Loucy (cell line): ENCODE data around the gene RALGAPB.

Experiments
- H2AFZ ChIP-seq: fragments of 200-600 bp; sonication (generic); 2 replicates; pipeline ENCODE4 v1.6.0; 2016; ENCODE audit warnings: antibody characterized with exemption, mild to moderate bottlenecking, low read length, moderate library complexity
- H3F3A ChIP-seq: fragments of 200-600 bp; 2 replicates; pipeline ENCODE4 v1.6.0; 2016; ENCODE audit warnings: antibody characterized with exemption, low read depth, mild to moderate bottlenecking
- H3K27me3 ChIP-seq: fragments of 200-600 bp; sonication (generic); 2 replicates; pipeline ENCODE4 v1.6.1; 2014; ENCODE audit warnings: low read length, mild to moderate bottlenecking; ENCODE audit not compliant: insufficient read depth, poor library complexity, severe bottlenecking
- H3K36me3 ChIP-seq: fragments of 200-600 bp; sonication (generic); 2 replicates; pipeline ENCODE4 v1.6.1; 2016; ENCODE audit warnings: low read length; ENCODE audit not compliant: insufficient read depth
- H3K4me1 ChIP-seq: fragments of 200-600 bp; sonication (generic); 2 replicates; pipeline ENCODE4 v1.5.1; 2014; ENCODE audit warnings: low read length, mild to moderate bottlenecking; ENCODE audit not compliant: insufficient read depth, poor library complexity, severe bottlenecking
- H3K4me2 ChIP-seq: fragments of 200-600 bp; sonication (generic); 2 replicates; pipeline ENCODE4 v1.6.0; 2014; ENCODE audit warnings: antibody characterized with exemption, low read length, low read depth, mild to moderate bottlenecking; ENCODE audit not compliant: poor library complexity, severe bottlenecking
- H3K4me3 ChIP-seq: fragments of 200-600 bp; sonication (generic); 2 replicates; pipeline ENCODE4 v1.5.1; 2014; ENCODE audit warnings: low read length, mild to moderate bottlenecking, mixed read lengths; ENCODE audit not compliant: poor library complexity, severe bottlenecking
- H3K79me2 ChIP-seq: fragments of 200-600 bp; sonication (generic); 2 replicates; pipeline ENCODE4 v1.6.1; 2014; ENCODE audit warnings: low read length; ENCODE audit not compliant: insufficient read depth
- H3K9ac ChIP-seq: fragments of 200-600 bp; sonication (generic); 2 replicates; pipeline ENCODE4 v1.6.0; 2014; ENCODE audit warnings: mild to moderate bottlenecking, low read depth, low read length, moderate library complexity; ENCODE audit not compliant: poor library complexity, severe bottlenecking
- H3K9me2 ChIP-seq: fragments of 200-600 bp; sonication (generic); replicated peaks from 2 replicates; pipeline ENCODE4 v1.6.1; 2016; ENCODE audit warnings: low read depth, low read length, mixed read lengths
- H3K9me3 ChIP-seq: fragments of 200-600 bp; sonication (generic); 2 replicates; pipeline ENCODE4 v1.6.1; 2014; ENCODE audit warnings: mild to moderate bottlenecking, antibody characterized with exemption, low read length, low read depth; ENCODE audit not compliant: insufficient read depth
- H4K20me1 ChIP-seq: fragments of 200-600 bp; sonication (generic); 2 replicates; pipeline ENCODE4 v1.6.0; 2014; ENCODE audit warnings: antibody characterized with exemption, low read length, mild to moderate bottlenecking; ENCODE audit not compliant: insufficient read depth, poor library complexity, severe bottlenecking
- EZH2phosphoT487 ChIP-seq: fragments of 200-600 bp; IDR thresholded peaks from 2 replicates; pipeline ENCODE4 v1.6.1; 2018; ENCODE audit warnings: antibody characterized with exemption, mild to moderate bottlenecking, moderate library complexity, borderline replicate concordance
- TF ChIP-seq, protein P1 (sequence below): fragments of 200-600 bp; sonication (generic); conservative IDR thresholded peaks from 2 replicates; pipeline ENCODE4 v1.5.1; 2014; ENCODE audit warnings: mild to moderate bottlenecking, antibody characterized with exemption, low read length

The RALGAPB gene

DNA sequence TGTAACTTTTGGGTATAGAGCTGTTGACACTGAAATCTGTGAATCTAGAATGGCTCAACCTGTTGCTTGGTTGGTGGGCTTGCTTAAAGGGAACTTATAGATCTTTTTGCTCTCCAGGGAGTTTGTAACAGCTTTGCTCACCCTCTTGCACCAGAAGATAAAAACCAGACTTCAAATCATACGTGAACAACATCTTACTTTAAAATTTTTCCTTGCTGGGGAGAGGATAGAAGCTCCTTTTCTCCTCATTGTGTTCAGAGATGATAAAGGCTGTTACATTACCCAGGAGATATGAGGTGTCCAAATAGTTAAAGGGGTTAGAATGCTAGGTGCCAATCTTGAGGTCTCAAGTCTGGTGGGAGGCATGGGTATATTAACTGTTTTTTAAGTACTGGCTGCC lies 46.8 kb downstream of the RALGAPB start:
- H3K9me2 ChIP-seq: no peaks in the 10 kb centered on the region
- no peak overlapping the region for H3K9ac ChIP-seq
- TF ChIP-seq, protein P1, sequence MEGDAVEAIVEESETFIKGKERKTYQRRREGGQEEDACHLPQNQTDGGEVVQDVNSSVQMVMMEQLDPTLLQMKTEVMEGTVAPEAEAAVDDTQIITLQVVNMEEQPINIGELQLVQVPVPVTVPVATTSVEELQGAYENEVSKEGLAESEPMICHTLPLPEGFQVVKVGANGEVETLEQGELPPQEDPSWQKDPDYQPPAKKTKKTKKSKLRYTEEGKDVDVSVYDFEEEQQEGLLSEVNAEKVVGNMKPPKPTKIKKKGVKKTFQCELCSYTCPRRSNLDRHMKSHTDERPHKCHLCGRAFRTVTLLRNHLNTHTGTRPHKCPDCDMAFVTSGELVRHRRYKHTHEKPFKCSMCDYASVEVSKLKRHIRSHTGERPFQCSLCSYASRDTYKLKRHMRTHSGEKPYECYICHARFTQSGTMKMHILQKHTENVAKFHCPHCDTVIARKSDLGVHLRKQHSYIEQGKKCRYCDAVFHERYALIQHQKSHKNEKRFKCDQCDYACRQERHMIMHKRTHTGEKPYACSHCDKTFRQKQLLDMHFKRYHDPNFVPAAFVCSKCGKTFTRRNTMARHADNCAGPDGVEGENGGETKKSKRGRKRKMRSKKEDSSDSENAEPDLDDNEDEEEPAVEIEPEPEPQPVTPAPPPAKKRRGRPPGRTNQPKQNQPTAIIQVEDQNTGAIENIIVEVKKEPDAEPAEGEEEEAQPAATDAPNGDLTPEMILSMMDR: no peak
- no peak for TF ChIP-seq EZH2phosphoT487
- no peaks in the 10 kb centered on the region; the same call in 1 of the 2 replicates for H3K79me2 ChIP-seq
- H3K36me3 ChIP-seq: peaks cover 83% of the 10 kb centered on the region; the same call in 1 of the 2 replicates
- H3K9me3 ChIP-seq: no peaks in the 10 kb centered on the region
- H3F3A ChIP-seq: no peaks in the 10 kb centered on the region
- no peaks in the 10 kb centered on the region for H3K27me3 ChIP-seq
- H2AFZ ChIP-seq: no peak overlapping the region
- H3K4me1 ChIP-seq: no peaks in the 10 kb centered on the region
- H3K4me2 ChIP-seq: no peak overlapping the region
- no peak overlapping the region for H3K4me3 ChIP-seq
- no peaks in the 10 kb centered on the region for H4K20me1 ChIP-seq

DNA sequence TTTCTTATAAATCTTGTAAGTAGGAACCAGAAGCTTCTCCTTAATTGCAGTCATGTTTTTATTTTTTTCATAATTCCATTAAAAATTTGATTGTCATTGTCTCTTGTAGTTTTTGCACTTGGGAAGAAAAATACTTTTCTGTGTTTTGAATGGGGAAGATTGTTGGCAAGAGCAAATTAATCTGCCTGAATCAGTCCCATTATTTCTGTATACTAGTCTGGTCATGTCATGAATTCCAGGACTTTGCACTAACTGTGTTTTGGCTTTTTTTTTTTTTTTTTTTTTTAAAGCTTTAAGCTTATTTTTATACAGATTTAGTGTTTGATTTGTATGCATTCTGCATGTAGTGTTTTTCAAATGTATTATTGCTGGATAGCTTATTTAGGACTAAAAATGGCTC lies 47.6 kb downstream of the RALGAPB start:
- Histone ChIP-seq H3F3A (no peaks in the 10 kb centered on the region), H2AFZ (no peak overlapping the region), H3K9me3 (no peaks in the 10 kb centered on the region), H3K9ac (no peak overlapping the region), H3K4me3 (no peak overlapping the region), H3K79me2 (no peaks in the 10 kb centered on the region), H3K4me1 (no peaks in the 10 kb centered on the region), H3K36me3 (peaks cover 86% of the 10 kb centered on the region; the same call in 1 of the 2 replicates), H4K20me1 (no peaks in the 10 kb centered on the region), H3K9me2 (no peaks in the 10 kb centered on the region), H3K4me2 (no peak overlapping the region), H3K27me3 (no peaks in the 10 kb centered on the region)
- TF ChIP-seq EZH2phosphoT487: no peak
- TF ChIP-seq, protein P1: no peak

DNA sequence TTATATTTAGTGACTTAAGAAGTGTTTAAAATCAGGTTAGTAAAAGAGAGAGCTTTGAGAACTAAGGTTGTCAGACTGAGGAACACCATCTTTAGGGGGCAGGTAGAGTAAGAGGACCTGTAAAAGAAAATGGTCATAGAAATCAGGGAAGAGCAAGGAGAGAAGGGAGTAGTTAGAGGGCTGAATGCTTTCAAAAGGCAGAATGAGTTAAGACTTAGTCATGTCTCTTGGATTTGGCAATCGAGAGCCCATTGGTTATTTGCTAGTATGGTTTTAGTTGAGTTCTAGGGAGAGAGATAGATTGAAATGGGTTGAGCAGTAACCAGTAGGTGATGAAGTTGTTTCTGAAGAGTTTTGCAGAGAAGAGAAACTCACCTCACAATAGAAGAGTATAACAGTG lies 51.1 kb downstream of the RALGAPB start:
- no peak overlapping the region for H3K4me2 ChIP-seq

More for the DNA sequence above, 51.1 kb downstream of the RALGAPB start:
- Histone ChIP-seq H4K20me1 (no peaks in the 10 kb centered on the region), H3K4me3 (no peak overlapping the region), H3K9ac (no peak overlapping the region), H3K27me3 (no peaks in the 10 kb centered on the region), H3K9me3 (no peaks in the 10 kb centered on the region), H3F3A (no peaks in the 10 kb centered on the region), H3K9me2 (no peaks in the 10 kb centered on the region), H3K36me3 (peaks cover 81% of the 10 kb centered on the region; the same call in 1 of the 2 replicates), H3K79me2 (no peaks in the 10 kb centered on the region), H3K4me1 (no peaks in the 10 kb centered on the region), H2AFZ (no peak overlapping the region)
- TF ChIP-seq, protein P1: no peak
- TF ChIP-seq EZH2phosphoT487: no peak
